Glutamatergic neuron (in vitro differentiated cells): Measurements from ENCODE around the gene PKMYT1. TPM values are rescaled to one million over a fixed set of nuclear protein-coding genes. Genes with fewer than 3 reads are reported as not detected.
"Not testable (repeated sequence)": the region's sequence is repeated elsewhere in the genome, so short reads cannot be mapped to it uniquely, and the experiment has no call there.

ENCODE experiments used
- DNase-seq: peaks from one replicate; pipeline ENCODE4 v3.0.0; 2022
- H3K27ac Mint-ChIP-seq: one replicate; pipeline ENCODE4 v1.8.0; 2020; ENCODE audit warnings: mild to moderate bottlenecking, mixed read lengths, inconsistent platforms; ENCODE audit not compliant: unreplicated experiment
- H3K27me3 Mint-ChIP-seq: one replicate; pipeline ENCODE4 v1.8.0; 2020; ENCODE audit warnings: mild to moderate bottlenecking, moderate library complexity, mixed read lengths, inconsistent platforms; ENCODE audit not compliant: unreplicated experiment
- H3K36me3 Mint-ChIP-seq: one replicate; pipeline ENCODE4 v1.8.0; 2020; ENCODE audit warnings: mild to moderate bottlenecking, mixed read lengths, inconsistent platforms; ENCODE audit not compliant: unreplicated experiment
- H3K4me1 Mint-ChIP-seq: one replicate; pipeline ENCODE4 v1.8.0; 2020; ENCODE audit warnings: mild to moderate bottlenecking, low read depth, mixed read lengths, inconsistent platforms; ENCODE audit not compliant: unreplicated experiment
- H3K4me3 Mint-ChIP-seq: one replicate; pipeline ENCODE4 v1.8.0; 2020; ENCODE audit warnings: mild to moderate bottlenecking, mixed read lengths, inconsistent platforms; ENCODE audit not compliant: unreplicated experiment
- H3K9me3 Mint-ChIP-seq: one replicate; pipeline ENCODE4 v1.8.0; 2020; ENCODE audit warnings: mild to moderate bottlenecking, moderate library complexity, mixed read lengths, inconsistent platforms; ENCODE audit not compliant: unreplicated experiment
- total RNA-seq: library from RNA; stranded (reverse); fragmentation: NEBNext Ultra II Directional; extraction: Animal tissue kit (Norgen Biotek cat#: 25700); gene quantifications from one replicate; pipeline ENCODE4 v1.2.1, GENCODE V29; 2021; ENCODE audit not compliant: unreplicated experiment
- TF ChIP-seq, protein P1 (sequence below): fragments of 200-600 bp; sonication (generic); IDR thresholded peaks from one replicate; pipeline ENCODE4 v1.5.0; 2021; ENCODE audit not compliant: partially characterized antibody, unreplicated experiment

Gene PKMYT1
- total RNA-seq, 1 donor from 2014 or later, result 8.5 TPM

DNA sequence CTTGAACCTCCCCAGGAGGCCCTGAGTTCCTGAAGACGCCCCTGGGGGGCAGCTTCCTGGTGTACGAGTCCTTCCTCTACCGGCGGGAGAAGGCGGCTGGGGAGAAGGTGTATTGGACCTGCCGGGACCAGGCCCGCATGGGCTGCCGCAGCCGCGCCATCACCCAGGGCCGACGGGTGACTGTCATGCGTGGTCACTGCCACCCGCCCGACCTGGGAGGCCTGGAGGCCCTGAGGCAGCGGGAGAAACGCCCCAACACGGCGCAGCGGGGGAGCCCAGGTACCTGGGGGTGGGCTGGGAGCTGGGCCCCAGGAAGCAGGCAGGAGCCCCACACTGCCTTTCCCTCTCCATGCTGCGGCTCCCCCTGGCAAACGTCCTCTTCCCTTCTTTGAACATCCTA, 46.5 kb downstream of the PKMYT1 start:
- Mint-ChIP-seq H3K4me1 (peaks cover 2% of the 10 kb centered on the region), H3K9me3 (peaks cover 7% of the 10 kb centered on the region), H3K36me3 (peaks cover 4% of the 10 kb centered on the region), H3K27me3 (peaks cover 3% of the 10 kb centered on the region), H3K4me3 (no peak overlapping the region), H3K27ac (no peak overlapping the region)
- TF ChIP-seq, protein P1, sequence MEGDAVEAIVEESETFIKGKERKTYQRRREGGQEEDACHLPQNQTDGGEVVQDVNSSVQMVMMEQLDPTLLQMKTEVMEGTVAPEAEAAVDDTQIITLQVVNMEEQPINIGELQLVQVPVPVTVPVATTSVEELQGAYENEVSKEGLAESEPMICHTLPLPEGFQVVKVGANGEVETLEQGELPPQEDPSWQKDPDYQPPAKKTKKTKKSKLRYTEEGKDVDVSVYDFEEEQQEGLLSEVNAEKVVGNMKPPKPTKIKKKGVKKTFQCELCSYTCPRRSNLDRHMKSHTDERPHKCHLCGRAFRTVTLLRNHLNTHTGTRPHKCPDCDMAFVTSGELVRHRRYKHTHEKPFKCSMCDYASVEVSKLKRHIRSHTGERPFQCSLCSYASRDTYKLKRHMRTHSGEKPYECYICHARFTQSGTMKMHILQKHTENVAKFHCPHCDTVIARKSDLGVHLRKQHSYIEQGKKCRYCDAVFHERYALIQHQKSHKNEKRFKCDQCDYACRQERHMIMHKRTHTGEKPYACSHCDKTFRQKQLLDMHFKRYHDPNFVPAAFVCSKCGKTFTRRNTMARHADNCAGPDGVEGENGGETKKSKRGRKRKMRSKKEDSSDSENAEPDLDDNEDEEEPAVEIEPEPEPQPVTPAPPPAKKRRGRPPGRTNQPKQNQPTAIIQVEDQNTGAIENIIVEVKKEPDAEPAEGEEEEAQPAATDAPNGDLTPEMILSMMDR, result no peak
- DNase-seq, result no peak

DNA sequence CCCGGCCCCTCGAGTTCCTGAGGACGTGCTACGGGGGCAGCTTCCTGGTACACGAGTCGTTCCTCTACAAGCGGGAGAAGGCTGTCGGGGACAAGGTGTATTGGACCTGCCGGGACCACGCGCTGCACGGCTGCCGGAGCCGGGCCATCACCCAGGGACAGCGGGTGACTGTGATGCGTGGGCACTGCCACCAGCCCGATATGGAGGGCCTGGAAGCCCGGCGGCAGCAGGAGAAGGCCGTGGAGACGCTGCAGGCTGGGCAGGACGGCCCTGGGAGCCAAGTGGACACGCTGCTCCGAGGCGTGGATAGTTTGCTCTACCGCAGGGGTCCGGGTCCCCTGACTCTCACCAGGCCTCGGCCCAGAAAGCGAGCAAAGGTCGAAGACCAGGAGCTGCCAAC, 47.1 kb downstream of the PKMYT1 start:
- no peak overlapping the region for H3K27ac Mint-ChIP-seq
- no peak overlapping the region for H3K4me3 Mint-ChIP-seq
- H3K27me3 Mint-ChIP-seq, result peaks cover 3% of the 10 kb centered on the region
- peaks cover 9% of the 10 kb centered on the region for H3K9me3 Mint-ChIP-seq
- H3K4me1 Mint-ChIP-seq, result peaks cover 4% of the 10 kb centered on the region
- no peak for DNase-seq
- TF ChIP-seq, protein P1, result no peak
- peaks cover 4% of the 10 kb centered on the region for H3K36me3 Mint-ChIP-seq

DNA sequence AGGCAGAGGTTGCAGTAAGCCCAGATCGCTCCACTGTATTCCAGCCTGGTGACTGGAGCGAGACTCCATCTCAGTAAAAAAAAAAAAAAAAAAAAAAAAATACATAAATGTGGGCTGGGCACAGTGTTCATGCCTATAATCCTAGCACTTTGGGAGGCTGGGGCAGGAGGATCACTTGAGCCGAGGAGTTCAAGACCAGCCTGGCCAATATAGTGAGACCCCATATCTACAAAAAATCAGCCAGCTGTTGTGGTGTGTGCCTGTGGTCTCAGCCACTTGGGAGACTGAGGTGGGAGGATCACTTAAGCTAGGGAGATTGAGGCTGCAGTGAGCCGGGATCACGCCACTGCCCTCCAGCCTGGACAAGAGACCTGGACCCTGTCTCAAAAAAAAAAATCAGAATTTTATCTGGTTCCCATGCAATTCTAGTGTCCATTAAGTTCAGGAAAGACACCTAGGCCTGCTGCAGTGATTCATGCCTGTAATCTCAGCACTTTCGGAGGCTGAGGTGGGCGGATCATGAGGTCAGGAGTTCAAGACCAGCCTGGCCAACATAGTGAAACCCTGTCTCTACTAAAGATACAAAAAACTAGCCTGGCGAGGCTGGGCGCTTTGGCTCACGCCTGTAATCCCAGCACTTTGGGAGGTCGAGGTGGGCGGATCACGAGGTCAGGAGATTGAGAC, 48.9 kb downstream of the PKMYT1 start:
- not testable (repeated sequence) for DNase-seq, H3K27ac Mint-ChIP-seq, H3K36me3 Mint-ChIP-seq, H3K9me3 Mint-ChIP-seq, H3K27me3 Mint-ChIP-seq, H3K4me1 Mint-ChIP-seq, H3K4me3 Mint-ChIP-seq

DNA sequence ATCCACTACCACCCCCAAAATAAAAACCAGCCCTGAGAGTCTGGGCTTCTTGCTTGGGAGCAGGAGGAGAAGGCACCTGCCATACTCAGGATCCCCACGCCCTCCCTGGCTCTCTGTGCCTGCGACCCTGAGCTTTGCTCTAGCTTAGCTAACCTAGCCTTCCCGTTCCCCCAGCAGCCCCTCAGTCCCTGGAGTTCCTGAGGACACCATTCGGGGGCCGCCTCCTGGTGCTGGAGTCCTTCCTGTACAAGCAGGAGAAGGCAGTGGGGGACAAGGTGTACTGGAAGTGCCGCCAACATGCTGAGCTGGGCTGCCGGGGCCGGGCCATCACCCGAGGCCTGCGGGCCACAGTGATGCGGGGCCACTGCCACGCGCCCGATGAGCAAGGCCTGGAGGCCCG, 50.0 kb downstream of the PKMYT1 start:
- no peak overlapping the region for H3K4me3 Mint-ChIP-seq
- peaks cover 7% of the 10 kb centered on the region for H3K9me3 Mint-ChIP-seq
- DNase-seq, result no peak
- peaks cover 3% of the 10 kb centered on the region for H3K4me1 Mint-ChIP-seq
- TF ChIP-seq, protein P1, result no peak
- H3K36me3 Mint-ChIP-seq, result peaks cover 9% of the 10 kb centered on the region
- H3K27ac Mint-ChIP-seq, result no peak overlapping the region
- peaks cover 3% of the 10 kb centered on the region for H3K27me3 Mint-ChIP-seq

DNA sequence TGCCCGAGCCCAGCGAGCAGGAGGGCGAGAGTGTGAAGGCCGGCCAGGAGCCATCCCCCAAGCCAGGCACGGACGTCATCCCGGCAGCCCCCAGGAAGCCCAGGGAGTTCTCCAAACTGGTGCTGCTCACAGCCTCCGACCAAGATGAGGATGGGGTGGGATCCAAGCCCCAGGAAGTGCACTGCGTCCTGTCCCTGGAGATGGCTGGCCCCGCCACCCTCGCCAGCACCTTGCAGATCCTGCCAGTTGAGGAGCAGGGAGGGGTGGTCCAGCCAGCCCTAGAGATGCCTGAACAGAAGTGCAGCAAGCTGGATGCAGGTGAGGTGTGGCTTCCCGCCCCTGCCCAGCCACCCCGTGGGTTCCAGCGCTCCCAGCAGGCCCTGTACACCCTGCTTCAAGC, 50.6 kb downstream of the PKMYT1 start:
- H3K36me3 Mint-ChIP-seq, result peaks cover 8% of the 10 kb centered on the region
- no peak overlapping the region for H3K4me3 Mint-ChIP-seq
- no peak for DNase-seq
- TF ChIP-seq, protein P1, result no peak
- peaks cover 7% of the 10 kb centered on the region for H3K9me3 Mint-ChIP-seq
- peaks cover 3% of the 10 kb centered on the region for H3K4me1 Mint-ChIP-seq
- H3K27ac Mint-ChIP-seq, result no peak overlapping the region
- H3K27me3 Mint-ChIP-seq, result peaks cover 3% of the 10 kb centered on the region
